ENCODE results near the gene LPCAT3. TPM values are rescaled to one million over a fixed set of nuclear protein-coding genes. Genes with fewer than 3 reads are reported as not detected.
A peak's percentile ranks its signal among the peaks of the same experiment; 100 is the strongest.

Gene LPCAT3
- total and polyA plus RNA-seq, 2 of the 13 experiments (the other 11 are each of a cell fraction or from before 2014, with no cell fraction given), result 44.5 to 64.3 TPM

GRCh38 chr12:7060353-7060954 is 42.2 kb upstream of the LPCAT3 start, which contains the start of gene C1S (continued):
- TF ChIP-seq ZNF354B (CRISPR knock-in tag; IDR thresholded peaks at IDR 0.05) (no peak), ZNF33A (CRISPR knock-in tag; IDR thresholded peaks at IDR 0.05; ENCODE audit: borderline replicate concordance) (no peak), PAXIP1 (CRISPR knock-in tag; conservative IDR thresholded peaks at IDR 0.05) (no peak), ZNF768 (CRISPR knock-in tag; IDR thresholded peaks at IDR 0.05) (0 out of 2 replicates have a peak, but pooled peaks have one; percentile 13), REL (CRISPR knock-in tag; conservative IDR thresholded peaks at IDR 0.05) (no peak), TAF1 (CRISPR knock-in tag; IDR thresholded peaks at IDR 0.05) (no peak), ZNF615 (CRISPR knock-in tag; IDR thresholded peaks at IDR 0.05; ENCODE audit: borderline replicate concordance) (no peak), MEIS1 (CRISPR knock-in tag; IDR thresholded peaks at IDR 0.05; ENCODE audit: borderline replicate concordance) (no peak), TBX2 (CRISPR knock-in tag; IDR thresholded peaks at IDR 0.05; ENCODE audit: borderline replicate concordance) (peak; percentile 19; the same call in 1 of the 2 replicates), PHB2 (IDR thresholded peaks at IDR 0.05; ENCODE audit: partially characterized antibody) (no peak), ZNF547 (CRISPR knock-in tag; IDR thresholded peaks at IDR 0.05) (no peak), ZNF703 (CRISPR knock-in tag; IDR thresholded peaks at IDR 0.05; ENCODE audit: borderline replicate concordance) (no peak), ZFP36 (IDR thresholded peaks at IDR 0.05; ENCODE audit: borderline replicate concordance, low read depth, low read length, partially characterized antibody) (no peak), ZNF577 (CRISPR knock-in tag; IDR thresholded peaks at IDR 0.05; ENCODE audit: borderline replicate concordance, low read depth) (no peak), ZNF24 (IDR thresholded peaks at IDR 0.05) (no peak), IKZF4 (CRISPR knock-in tag; IDR thresholded peaks at IDR 0.05; ENCODE audit: borderline replicate concordance, low read depth, not compliant biosample characterization) (no peak), TERF1 (CRISPR knock-in tag; IDR thresholded peaks at IDR 0.05) (no peak), CREB1 (IDR thresholded peaks at IDR 0.05) (no peak), CREB1 (CRISPR knock-in tag; IDR thresholded peaks at IDR 0.05) (no peak), CTCF (CRISPR knock-in tag; IDR thresholded peaks at IDR 0.05) (peak; percentile 94), SMC3 (IDR thresholded peaks at IDR 0.05; ENCODE audit: low read length) (peak; percentile 98), ZNF136 (CRISPR knock-in tag; IDR thresholded peaks at IDR 0.05; ENCODE audit: low read depth) (no peak), ZNF335 (CRISPR knock-in tag; IDR thresholded peaks at IDR 0.05) (no peak; the same call in 1 of the 2 replicates)

Data from HepG2 (cell line).